GM18498 (cell line): ENCODE results near the gene TOP1.
"Not testable (repeated sequence)": the region's sequence is repeated elsewhere in the genome, so short reads cannot be mapped to it uniquely, and the experiment has no call there.

ENCODE experiments used
- ATAC-seq: cut with Tn5 transposase; IDR thresholded peaks from one replicate; pipeline ENCODE4 v1.9.1; 2021; ENCODE audit warnings: mild to moderate bottlenecking, moderate library complexity; ENCODE audit not compliant: unreplicated experiment

The TOP1 gene

DNA sequence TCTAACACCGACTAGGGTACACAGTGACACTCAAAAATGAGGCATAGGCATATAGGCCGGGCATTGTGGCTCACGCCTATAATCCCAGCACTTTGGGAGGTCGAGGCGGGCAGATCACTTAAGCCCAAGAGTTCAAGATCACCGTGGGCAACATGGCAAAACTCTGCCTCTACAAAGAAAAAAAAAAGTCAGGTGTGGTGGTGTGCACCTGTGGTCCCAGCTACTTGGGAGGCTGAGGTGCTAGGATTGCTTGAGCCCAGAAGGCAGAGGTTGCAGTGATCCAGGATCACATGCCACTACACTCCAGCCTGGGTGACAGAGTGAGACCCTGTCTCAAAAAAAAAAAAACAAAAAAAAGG, 24.7 kb upstream of the TOP1 start:
- ATAC-seq, result not testable (repeated sequence)

DNA sequence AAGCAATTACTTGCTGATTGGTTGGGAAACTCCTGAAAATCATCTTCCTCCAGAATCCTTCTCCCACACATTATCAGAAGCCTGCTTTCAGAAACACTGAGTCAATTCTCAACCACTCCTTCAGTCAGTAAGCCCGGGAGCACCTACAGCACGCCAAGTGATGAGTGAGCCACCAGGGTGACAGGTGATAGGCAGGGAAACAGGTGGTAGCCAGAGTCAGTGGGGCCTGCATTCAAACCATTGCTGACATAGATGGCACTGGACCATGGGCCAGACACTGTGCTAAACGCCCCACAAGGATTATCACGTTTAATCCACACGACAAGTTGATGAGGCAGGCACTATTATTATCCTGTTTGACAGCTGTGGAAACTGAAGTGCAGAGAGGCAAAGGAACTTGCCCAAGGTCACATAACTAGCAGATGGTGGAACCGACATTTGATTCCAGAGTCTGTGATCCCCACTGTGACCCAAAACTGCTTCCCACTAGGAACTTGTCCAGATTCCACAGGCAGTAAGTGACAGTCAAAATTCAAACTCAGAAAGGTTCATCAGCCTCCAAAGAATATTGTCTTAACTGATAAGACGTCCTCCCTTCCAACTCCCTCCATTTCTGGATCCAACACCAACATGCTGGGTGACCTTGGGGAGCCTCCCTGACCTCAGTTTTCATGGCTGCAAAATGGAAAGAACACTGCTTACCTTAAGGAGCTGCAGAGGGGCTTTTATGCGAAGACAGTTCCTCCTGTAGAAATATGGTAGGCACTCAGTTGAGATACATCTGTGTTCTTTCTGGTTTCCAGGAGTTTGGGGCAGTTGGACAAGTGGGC, 23.9 kb upstream of the TOP1 start:
- ATAC-seq, result no peak

DNA sequence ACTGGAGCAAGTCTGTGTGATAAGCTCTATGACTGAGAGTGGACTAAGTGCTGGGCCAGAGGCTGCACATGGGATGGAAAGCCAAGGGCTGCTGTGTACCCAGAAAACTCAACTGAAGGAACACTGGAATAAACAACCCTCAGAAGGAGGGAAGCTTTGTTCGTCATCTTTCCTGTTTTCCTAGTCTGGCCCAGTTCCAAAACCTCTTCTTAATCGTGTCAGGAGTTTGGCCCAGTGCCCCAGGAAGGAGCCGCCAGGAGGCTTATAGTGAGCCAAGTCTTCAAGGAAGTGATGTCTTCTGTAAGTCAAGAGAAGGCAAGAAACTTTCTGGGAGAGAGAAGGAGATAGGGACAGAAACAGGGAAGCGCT, 23.3 kb upstream of the TOP1 start:
- no peak for ATAC-seq

DNA sequence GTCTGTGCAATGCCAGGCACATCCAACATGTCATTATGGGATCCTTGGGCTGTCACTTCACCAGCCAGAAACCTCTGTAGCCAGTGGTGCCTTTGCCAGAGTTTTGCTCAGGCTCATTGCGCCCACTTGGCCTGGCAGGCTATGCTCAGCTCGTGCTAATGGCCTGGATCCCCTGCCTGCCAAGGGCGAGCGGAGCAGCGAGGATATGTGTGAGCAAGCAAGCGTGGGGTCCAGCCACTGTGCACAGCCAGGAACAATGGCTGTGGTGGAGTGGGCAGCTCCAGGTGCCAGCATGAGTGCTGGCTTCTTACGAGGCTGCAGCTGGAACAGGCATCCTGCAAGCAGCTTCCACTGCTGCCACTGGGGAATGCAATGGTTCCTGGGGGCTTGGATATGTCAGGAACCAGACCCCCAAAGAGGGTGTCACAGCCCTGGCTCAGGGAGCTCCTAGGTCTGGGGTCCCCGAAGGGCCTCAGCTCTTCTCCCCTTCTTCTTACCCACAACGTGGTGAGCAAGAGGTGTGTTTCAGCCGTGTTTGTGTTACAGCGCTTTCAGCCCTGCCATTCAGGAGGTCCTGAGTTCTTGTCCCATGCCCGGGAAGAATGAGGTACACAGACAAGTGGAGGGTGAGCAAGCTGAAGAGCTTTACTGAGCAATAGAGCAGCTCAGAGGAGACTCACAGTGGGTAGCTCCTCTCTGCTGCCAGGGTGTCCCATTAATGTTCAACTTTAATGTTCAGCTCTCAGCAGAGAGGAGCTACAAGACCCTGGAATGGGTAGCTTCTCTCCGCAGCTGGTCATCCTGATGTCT, 22.3 kb upstream of the TOP1 start:
- no peak for ATAC-seq

DNA sequence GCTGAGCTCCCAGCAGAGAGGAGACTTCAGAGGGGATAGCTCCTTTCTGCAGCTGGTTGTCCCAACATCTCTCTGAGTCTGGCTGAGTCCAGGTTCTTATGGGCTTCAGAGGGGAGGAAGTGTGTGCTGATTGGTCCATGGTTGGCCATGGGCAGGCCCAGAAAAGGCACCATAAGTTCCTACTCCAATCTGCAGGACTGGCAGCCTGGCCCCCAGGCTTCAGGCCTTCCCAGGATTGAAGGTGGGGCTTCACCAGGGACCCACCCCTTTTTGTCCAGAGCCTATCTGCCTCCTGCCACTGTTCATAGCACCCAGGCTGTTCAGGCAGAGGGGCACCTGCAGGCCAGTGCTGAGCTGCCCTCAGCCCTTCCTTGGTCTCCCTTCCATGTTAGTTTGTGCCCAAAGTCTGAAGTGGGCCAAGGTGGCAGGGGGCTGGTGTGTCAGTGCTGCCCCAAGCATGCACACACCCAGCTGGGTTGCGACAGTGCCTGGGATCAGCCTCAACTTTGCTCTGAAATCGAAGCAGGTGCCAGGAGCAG, 21.6 kb upstream of the TOP1 start:
- ATAC-seq, result no peak

DNA sequence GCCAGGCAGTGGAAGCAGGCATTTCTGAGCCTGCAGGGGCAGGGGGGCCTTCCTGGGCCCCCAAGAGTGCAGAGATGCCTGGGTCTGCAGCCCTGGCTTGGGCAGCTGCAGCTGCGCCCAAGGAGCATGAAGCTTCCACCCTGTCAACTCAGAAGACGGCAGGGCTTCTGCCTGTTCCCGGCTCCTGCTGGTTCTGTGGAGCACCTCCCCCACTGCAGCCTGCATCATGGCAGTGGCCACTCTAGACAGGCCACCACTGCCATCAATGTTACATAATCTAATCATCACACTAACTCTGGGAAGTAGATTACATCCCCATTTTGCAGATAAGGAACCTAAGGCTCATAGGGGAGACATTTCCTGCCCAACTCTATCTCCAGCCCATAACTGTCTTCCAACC, 21.1 kb upstream of the TOP1 start:
- ATAC-seq, result no peak

DNA sequence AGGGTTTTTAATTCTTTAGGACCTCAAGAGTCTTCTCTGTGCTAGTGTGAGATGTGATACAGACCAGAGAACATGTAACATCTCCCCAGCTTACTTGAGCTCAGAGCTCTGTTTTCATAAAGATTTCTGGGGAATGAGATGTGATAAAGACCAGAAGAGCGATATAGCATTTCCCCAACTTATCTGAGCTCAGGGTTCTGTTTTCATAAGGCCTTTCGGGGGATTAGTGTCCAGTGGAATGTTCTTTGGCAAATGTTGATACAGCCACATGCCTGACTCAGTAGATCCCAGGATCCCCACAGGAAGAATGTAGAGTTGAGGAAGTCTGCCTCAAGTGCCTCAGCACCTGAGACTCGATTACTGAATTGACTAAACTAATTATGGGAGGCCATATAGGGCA, 18.7 kb upstream of the TOP1 start:
- no peak for ATAC-seq

DNA sequence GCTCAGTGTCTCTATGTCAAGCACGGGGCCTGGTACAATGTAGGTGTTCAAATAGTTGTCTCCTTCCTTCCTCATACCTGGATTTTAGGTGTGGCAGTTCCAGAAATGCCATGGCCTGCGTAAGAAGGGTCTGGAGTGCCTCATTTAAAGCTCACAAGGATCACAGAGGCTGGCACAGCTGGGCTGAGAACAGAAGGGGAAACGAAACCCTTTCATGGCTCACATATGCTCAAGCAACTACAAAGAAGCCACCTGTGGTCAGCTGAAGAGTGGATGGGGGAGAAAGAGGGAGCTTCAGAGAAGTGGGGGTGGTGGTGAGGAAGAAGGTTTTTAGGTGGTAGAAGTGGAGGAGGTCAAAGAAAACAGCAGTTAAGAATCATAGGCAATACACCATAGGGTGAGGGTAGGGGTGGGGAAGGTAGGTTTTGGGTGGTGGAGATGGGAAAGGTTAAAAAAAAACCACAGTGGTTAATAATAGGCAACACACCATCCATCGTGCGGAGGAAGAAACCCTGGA, 17.0 kb upstream of the TOP1 start:
- peak; percentile 95 for ATAC-seq

DNA sequence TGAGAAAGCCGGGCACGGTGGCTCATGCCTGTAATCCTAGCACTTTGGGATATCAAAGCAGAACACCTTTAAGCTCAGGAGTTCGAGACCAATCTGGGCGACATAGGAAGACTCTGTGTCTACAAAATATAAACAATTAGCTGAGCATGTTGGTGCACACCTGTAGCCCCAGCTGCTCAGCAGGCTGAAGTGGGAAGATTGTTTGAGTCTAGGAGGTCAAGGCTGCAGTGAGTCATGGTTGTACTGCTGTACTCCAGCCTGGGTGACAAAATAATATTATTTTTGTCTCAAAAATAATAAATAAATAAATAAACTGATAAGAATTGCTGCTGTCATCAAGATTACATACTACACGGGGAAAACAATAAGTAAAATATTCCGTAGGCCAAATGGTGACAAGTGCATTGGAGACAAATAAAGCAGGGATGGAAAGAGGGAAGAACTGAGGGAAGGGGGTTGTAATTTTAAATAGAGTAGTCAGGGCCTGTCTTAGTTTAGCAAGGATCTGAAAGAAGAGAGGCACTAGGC, 14.0 kb upstream of the TOP1 start:
- no peak for ATAC-seq

DNA sequence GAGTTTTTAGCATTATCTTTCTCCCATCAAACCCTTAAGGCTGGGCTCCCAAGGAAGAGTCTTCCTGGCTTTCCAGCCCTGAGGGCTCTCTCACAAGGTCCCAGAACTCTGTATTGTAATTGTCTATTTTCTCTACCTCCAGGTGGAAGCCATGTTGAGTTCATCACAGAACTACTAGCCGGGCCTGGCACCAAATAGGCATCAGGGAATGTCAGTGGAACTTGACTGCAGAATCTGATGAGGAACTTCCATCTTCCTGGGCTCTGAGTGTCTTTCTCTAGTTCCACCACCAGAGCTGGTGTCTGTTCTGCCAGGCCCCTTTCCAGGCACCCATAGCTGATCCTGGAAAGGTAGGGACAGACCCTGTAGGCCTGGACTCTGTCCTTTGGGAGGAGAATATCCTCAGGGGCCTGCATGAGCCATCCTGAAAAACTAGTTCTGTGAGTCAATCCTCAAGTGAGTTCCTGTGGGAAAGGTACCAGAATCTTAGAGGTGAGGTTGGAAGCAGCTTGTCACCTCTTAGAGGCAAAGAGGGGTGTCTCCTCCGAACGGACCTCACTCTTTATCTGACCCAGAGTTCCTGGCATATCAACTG, 11.1 kb upstream of the TOP1 start:
- no peak for ATAC-seq

DNA sequence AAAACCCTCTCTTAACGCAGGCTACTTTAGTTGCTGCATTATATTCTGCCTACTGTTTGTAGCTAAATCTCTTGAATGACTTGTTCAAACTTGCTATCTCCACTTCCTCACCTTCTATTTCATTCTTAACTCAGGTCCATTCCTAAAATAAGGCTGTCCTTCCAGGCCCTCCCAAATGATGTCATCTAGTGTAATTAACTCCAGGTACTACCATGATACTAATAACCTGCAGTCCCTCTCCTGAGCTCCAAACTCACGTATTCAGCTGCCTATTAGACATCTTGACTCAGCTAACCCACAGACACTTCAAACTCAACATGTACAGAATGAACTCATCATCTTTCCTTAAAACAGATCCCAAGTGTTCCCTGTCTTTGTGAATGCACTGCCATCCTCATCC, 10.5 kb upstream of the TOP1 start:
- ATAC-seq, result no peak

DNA sequence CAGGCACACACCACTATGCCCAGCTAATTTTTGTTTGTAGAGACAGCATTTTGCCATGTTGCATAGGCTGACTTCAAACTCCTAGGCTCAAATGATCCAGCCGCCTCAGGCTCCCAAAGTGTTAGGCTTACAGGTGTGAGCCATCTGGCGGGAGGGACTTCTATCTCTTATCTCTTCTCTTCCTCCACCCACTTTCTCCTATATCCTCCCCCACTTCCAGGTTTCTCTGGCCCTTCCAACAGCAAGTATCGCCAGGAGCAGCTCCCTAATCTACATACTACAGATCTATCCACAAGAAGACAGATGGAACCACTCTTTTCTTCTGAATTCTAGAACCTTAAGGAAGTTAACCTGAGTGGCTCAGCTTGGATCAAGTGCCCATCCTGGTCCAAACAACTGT, 5.1 kb upstream of the TOP1 start:
- no peak for ATAC-seq

DNA sequence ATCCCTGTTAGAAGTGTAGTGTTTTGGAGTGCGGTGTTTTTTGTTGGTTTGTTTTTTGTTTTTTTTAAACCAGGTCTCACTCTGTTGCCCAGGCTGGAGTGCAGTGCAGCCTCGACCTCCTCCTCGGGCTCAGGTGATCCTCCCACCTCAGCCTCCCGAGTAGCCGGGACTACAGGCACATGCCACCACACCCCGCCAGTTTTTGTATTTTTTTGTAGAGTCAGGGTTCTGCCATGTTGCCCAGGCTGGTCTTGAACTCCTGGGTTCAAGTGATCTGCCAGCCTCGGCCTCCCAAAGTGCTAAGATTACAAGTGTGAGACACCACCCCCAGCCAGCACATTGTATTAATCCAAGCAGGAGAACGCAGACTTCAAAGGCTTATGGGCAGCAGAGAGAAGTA, 1.3 kb upstream of the TOP1 start:
- no peak for ATAC-seq

DNA sequence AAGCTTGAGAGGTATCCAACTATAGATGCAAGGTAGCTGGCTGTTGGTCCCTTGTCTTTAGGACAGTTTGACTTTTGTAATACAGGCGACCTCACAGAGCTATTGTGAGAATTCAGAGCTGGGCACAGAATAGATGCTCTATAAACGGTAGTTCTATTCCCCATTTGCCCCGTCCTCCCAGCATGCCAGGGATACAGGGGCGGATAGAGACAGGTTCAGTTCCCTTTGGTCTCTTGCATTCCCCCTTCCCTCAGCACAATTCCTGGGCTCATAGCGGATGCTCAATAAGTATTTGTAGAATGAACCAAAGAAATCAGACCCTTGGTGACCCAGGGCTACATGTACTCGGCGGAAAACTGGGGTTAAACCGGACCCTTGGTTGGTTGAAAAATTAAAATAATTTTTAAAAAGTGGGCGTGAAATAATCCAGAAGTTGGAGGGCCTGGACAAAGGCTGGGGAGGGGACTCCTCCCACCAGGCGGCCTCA, 707 bp upstream of the TOP1 start:
- ATAC-seq, result no peak

DNA sequence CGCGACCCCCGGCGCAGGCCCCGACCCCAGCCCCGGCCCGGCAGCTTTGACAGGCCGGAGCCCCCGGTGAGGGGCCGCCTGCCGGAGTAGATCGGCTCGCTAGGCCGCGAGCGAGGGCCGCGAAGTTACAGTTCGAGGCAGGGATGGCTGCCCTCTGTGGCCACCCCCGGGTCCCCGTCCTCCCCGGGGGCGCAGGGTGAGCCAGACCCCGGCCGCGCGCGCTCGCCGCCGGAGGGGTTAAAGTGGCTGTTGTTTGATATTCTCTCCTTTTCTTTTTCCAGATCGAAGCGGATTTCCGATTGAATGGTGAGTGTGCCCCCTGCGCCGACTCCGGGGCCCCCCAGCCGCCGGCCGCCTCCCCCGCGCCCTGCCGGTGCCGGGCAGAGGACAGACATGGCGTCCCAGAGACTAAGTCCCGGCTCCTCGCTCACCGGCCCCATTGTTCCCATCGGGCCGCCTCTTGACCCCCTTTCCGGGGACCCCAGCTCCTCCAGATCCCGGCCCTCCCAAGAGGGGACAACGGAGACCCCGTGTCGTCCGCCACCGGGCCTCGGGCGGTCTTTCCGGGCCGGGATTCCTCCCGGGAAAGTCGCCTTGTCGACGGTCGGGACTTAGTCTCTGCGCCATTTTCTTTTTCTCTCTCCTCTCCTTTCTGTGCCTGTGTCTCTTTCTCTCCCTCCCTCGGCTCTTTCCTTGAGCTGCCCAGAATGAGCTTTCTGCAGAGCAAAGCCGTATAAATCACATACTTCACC, 704 bp downstream of the TOP1 start:
- peak; percentile 33 for ATAC-seq

DNA sequence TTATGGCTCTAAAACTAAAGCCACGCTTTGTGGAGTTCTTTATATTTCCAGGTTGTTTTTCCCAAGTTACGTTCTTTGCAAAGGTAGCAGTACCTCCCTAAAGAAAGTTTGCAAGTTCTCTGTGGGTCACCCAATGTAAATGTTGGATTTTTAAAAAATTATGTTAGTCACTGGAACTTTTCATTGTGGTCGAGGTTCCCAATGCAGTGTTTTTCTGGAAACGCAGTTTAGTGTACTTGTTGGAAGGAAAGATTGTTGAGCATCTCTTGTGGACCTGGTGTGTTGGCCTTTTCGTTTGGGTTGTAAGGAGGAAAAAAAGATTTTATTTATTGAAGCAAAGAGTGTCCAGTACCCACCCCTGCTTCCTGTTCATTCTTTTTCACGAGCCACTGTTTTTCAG, 1.4 kb downstream of the TOP1 start:
- ATAC-seq, result no peak

DNA sequence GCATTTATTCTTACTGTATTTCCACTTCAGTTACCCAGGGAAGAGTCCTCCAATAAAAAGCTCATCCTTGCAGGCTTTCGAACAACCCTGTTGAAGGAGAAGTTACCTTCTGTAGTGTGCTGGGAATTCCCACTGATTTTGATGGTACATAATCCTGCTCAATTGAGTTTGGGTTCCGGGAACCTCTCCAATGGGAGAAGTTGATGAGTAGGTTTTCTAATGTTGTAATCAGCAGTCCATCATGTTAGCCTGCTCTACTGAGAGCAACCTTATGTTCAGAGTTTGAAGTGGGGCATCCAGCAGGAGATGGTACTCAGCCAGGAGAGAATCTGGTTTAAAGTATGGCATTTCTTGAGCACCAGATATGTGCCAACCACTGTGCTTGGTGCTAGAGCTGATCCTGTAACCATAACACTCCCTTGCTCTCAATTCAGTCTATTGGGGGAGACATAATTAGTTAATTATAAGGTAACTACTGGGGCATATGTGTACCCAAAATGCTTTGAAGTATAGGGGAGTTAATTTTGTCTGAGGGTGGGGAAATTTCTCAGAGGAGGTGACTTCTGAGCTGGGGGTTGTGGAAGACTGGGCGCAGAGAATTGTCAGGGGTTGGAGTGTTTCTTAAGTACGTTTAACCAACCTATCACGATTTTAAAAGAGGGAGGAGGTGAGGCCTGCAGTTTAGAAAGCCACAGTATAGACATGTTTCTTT, 2.1 kb downstream of the TOP1 start:
- no peak for ATAC-seq

DNA sequence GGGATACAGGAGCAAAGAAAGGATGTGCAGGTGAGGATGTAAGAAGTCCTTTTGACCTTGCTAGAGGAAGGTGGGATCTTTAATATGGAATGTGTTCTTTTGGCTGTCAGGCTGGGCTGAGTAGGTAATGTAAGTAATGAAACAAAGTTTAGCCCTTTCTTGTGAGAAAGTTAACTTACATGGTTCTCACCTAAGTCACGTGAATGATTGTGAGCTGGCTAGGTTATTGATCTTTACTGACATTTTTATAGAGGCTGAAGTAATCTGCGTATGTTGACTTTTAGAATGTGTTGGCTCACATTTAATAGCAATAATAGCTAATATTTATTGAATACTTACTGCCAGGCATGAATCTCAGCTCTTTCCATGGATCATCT, 2.6 kb downstream of the TOP1 start:
- no peak for ATAC-seq

DNA sequence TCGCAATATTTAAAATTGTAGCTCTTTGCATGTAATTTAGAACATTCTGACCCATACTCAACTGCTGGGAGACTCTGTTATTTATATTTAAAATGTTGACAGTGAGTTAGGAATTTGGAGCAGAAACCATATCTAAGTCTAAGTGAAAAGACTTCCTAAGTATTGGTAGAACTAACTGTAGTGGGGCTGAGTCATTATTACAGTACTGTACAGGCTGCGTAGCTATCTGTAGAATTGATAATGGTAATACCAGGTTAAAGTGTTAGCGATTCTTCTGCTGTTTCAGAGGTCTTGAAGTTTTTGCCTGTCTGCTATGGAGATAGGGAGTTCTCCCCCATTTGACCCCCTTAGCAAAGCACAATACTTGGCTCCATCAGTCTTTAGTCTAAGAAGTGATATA, 3.6 kb downstream of the TOP1 start:
- no peak for ATAC-seq

DNA sequence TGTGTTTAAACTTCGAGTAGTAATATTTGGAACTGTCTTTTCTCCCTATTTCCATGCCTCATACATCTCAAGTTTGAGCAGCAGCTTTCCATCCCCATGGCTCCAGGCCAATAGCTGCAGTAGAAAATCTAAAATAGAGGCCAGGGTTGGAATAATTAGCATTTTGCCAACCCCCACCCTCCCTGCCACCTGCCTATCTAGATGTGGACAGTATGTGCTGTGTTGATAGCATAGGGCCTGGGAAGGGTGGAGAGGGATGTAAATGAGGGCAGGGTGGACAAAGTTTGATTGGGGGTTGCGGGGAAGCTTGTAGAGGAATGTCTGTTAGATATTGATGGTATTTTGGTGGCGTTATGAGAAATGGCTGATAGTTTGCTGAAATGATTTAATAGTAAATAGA, 5.6 kb downstream of the TOP1 start:
- ATAC-seq, result no peak
